ENCODE results near the gene SH3RF3. TPM values are rescaled to one million over a fixed set of nuclear protein-coding genes. Genes with fewer than 3 reads are reported as not detected.
A peak's percentile ranks its signal among the peaks of the same experiment; 100 is the strongest.

The SH3RF3 gene
- total and polyA plus RNA-seq, 4 experiments from 2014 or later = 0.26 to 2.2 (median 2.1) TPM; not detected in 1

GRCh38 chr2:109391243-109391642, 262.2 kb downstream of the SH3RF3 start:
- Histone ChIP-seq H3K27ac (ENCODE audit: low read depth, low read length) (no peak overlapping the region), H3K36me3 (ENCODE audit: insufficient read depth, low read length) (no peaks in the 10 kb centered on the region), H3K9me3 (ENCODE audit: control insufficient read depth in 1 of 2, low read length in 2 of 2) (no peaks in the 10 kb centered on the region), H3K4me1 (ENCODE audit: insufficient read depth, low read length) (no peaks in the 10 kb centered on the region), H3K27me3 (ENCODE audit: insufficient read depth, low read length) (no peaks in the 10 kb centered on the region), H3K4me3 (ENCODE audit: low read length in 2 of 2) (no peak overlapping the region)
- H3K27ac Mint-ChIP-seq = no peak overlapping the region
- DNase-seq = no peak
- intact Hi-C loops (cut with micrococcal nuclease) = no loop called here
- POLR2A ChIA-PET (ENCODE audit: partially characterized antibody) = no interaction called here
- H3K4me3 Mint-ChIP-seq = no peak overlapping the region
- H3K36me3 Mint-ChIP-seq = no peaks in the 10 kb centered on the region
- peaks cover 0 to 3% of the 10 kb centered on the region in 2 donors for H3K27me3 Mint-ChIP-seq
- no peaks in the 10 kb centered on the region for H3K4me1 Mint-ChIP-seq
- CTCF ChIA-PET (ENCODE audit: partially characterized antibody) = no interaction called here
- H3K9me3 Mint-ChIP-seq = peaks cover 0 to 2% (median 0%) of the 10 kb centered on the region in 8 donors

- no peaks in the 10 kb centered on the region for H3K9me3 ChIP-seq (ENCODE audit: control insufficient read depth in 1 of 2, low read length in 2 of 2)
- ChIA-PET CTCF (ENCODE audit: partially characterized antibody) (interaction anchor here (1.3 kb wide), 1 partner anchor 15 kb away, joined by 3 read pairs; no protein-coding TSS in a partner anchor), POLR2A (ENCODE audit: partially characterized antibody) (no interaction called here)
- H3K36me3 ChIP-seq (ENCODE audit: insufficient read depth, low read length) = no peaks in the 10 kb centered on the region
- H3K4me1 ChIP-seq (ENCODE audit: insufficient read depth, low read length) = no peaks in the 10 kb centered on the region
- Mint-ChIP-seq H3K36me3 (no peaks in the 10 kb centered on the region), H3K9me3 (peaks cover 0 to 2% (median 0%) of the 10 kb centered on the region in 8 donors), H3K4me3 (no peak overlapping the region), H3K27me3 (peaks cover 0 to 3% of the 10 kb centered on the region in 2 donors), H3K27ac (no peak overlapping the region), H3K4me1 (no peaks in the 10 kb centered on the region)
- no peak overlapping the region for H3K4me3 ChIP-seq (ENCODE audit: low read length in 2 of 2)
- H3K27ac ChIP-seq (ENCODE audit: low read depth, low read length) = no peak overlapping the region
- DNase-seq = no peak
- intact Hi-C loops (cut with micrococcal nuclease) = no loop called here
- no peaks in the 10 kb centered on the region for H3K27me3 ChIP-seq (ENCODE audit: insufficient read depth, low read length)
Measured at GRCh38 chr2:109392140-109392539, 263.1 kb downstream of the SH3RF3 start.

- H3K9me3 ChIP-seq (ENCODE audit: control insufficient read depth in 1 of 2, low read length in 2 of 2) = no peaks in the 10 kb centered on the region
- CTCF ChIA-PET (ENCODE audit: partially characterized antibody) = interaction anchor here (1.3 kb wide), 1 partner anchor 15 kb away, joined by 3 read pairs; no protein-coding TSS in a partner anchor
Measured at GRCh38 chr2:109392816-109393661, 264.0 kb downstream of the SH3RF3 start.

GRCh38 chr2:109393662-109393972, 264.6 kb downstream of the SH3RF3 start:
- DNase-seq = no peak
- Mint-ChIP-seq H3K27me3 (peaks cover 0 to 3% of the 10 kb centered on the region in 2 donors), H3K4me3 (no peak overlapping the region), H3K4me1 (peaks cover 0 to 2% (median 0%) of the 10 kb centered on the region in 4 donors), H3K27ac (no peak overlapping the region), H3K9me3 (peaks cover 0 to 2% (median 0%) of the 10 kb centered on the region in 8 donors), H3K36me3 (no peaks in the 10 kb centered on the region)
- H3K9me3 ChIP-seq (ENCODE audit: control insufficient read depth in 1 of 2, low read length in 2 of 2) = no peaks in the 10 kb centered on the region
- ChIA-PET POLR2A (ENCODE audit: partially characterized antibody) (no interaction called here), CTCF (ENCODE audit: partially characterized antibody) (no interaction called here)
- H3K36me3 ChIP-seq (ENCODE audit: insufficient read depth, low read length) = no peaks in the 10 kb centered on the region
- no peak overlapping the region for H3K4me3 ChIP-seq (ENCODE audit: low read length in 2 of 2)
- no peak overlapping the region for H3K27ac ChIP-seq (ENCODE audit: low read depth, low read length)
- H3K4me1 ChIP-seq (ENCODE audit: insufficient read depth, low read length) = no peaks in the 10 kb centered on the region
- intact Hi-C loops (cut with micrococcal nuclease) = no loop called here
- H3K27me3 ChIP-seq (ENCODE audit: insufficient read depth, low read length) = no peaks in the 10 kb centered on the region

More at GRCh38 chr2:109392816-109393661, 264.0 kb downstream of the SH3RF3 start:
- no peak for DNase-seq
- Histone ChIP-seq H3K27me3 (ENCODE audit: insufficient read depth, low read length) (no peaks in the 10 kb centered on the region), H3K4me3 (ENCODE audit: low read length in 2 of 2) (no peak overlapping the region), H3K4me1 (ENCODE audit: insufficient read depth, low read length) (no peaks in the 10 kb centered on the region), H3K27ac (ENCODE audit: low read depth, low read length) (no peak overlapping the region), H3K36me3 (ENCODE audit: insufficient read depth, low read length) (no peaks in the 10 kb centered on the region)
- no peak overlapping the region for H3K4me3 Mint-ChIP-seq
- peaks cover 0 to 3% of the 10 kb centered on the region in 2 donors for H3K27me3 Mint-ChIP-seq
- no peak overlapping the region for H3K27ac Mint-ChIP-seq
- no peaks in the 10 kb centered on the region for H3K36me3 Mint-ChIP-seq
- POLR2A ChIA-PET (ENCODE audit: partially characterized antibody) = no interaction called here
- H3K9me3 Mint-ChIP-seq = peaks cover 0 to 2% (median 0%) of the 10 kb centered on the region in 8 donors
- peaks cover 0 to 2% (median 0%) of the 10 kb centered on the region in 4 donors for H3K4me1 Mint-ChIP-seq
- intact Hi-C loops (cut with micrococcal nuclease) = no loop called here

DNA sequence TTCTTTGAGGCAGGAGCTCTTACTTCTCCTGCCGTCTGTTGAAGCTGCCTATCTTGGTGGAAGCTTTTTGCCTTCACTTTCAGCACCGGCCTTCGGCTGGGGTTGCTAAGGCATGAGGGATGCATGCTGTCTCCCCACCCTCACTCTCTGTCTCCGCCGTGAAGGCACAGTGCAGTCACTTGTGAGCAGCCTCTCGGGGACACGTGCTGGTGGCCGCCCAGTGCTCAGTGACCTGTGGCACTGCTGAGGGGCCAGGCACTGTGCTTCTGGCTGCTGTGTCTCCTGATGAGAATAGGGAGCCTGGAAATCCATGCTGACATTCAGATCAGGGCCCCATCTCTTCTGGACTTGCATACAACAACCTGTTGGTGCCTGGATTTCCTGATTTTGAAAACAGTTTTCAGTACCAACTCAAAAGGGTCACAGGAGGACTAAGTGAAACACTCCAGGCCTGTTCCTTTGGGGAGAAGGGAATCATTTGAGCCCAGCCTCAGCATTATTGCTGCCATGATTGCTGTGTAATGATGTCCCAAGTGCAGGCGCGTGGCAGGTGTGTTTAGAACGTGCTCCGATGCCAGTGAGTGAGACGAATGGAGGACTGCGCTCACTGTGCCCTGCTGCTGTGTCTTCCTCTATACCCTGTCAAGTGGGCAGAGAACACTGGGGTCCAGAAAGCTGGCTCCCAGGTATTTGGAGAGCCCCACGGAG, 266.6 kb downstream of the SH3RF3 start:
- peak overlapping the region in 1 of 7 donors; percentile 52 for H3K27ac Mint-ChIP-seq
- intact Hi-C loops (cut with micrococcal nuclease) = no loop called here

DNA sequence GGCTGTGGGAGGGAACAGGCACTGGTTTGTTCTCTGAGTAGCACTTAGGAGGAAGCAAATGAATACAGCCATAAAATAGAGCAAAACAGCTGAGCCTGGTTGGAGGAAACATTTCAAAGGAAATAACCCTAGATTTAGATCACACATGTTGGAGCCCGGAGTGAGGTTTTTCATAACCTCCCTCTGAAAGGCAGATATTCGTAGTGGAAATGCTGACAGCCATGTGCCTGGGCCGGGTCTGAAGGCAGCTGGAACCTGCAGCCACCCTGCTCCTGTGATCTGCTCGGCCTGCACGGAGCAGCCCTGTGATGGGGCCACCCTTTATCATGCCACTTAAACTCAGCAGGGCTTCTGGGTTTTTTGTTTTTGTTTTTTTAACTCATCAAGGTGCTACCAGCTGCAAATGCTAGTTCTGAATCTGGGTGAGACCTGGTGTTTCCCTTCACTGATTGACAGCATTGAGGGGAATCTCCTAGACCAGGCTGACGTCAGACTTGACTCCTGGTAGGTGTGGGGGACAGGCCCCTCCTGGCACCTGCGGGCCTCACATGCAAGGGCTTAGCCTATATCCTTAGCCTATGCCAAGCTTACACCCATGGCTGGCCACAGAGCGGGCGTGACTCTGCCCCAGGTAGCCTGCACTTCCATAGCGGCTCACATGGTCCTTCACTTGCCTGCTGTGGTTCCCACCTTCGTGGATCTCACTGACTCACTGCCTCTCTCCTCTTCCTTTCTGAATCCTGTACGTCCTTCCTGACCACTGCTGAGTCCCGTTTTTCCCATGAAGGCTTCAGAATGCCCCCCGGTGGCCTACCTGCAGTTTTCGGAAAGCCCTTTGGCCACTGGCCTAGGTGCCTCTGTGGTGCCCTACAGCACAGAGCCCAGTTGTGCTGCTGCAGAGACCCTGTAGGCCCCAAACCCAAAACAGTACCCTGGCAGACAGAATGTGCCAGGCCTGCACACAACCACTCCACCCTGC, 267.5 kb downstream of the SH3RF3 start:
- H3K4me1 Mint-ChIP-seq = peaks cover 0 to 4% (median 0%) of the 10 kb centered on the region in 4 donors
- intact Hi-C loops (cut with micrococcal nuclease) = no loop called here
- H3K4me3 ChIP-seq (ENCODE audit: low read length in 2 of 2) = no peak overlapping the region
- H3K36me3 Mint-ChIP-seq = no peaks in the 10 kb centered on the region
- H3K36me3 ChIP-seq (ENCODE audit: insufficient read depth, low read length) = no peaks in the 10 kb centered on the region
- ChIA-PET CTCF (ENCODE audit: partially characterized antibody) (no interaction called here), POLR2A (ENCODE audit: partially characterized antibody) (no interaction called here)
- peaks cover 0 to 7% of the 10 kb centered on the region in 2 donors for H3K27me3 Mint-ChIP-seq
- H3K9me3 Mint-ChIP-seq = peaks cover 0 to 2% (median 0%) of the 10 kb centered on the region in 8 donors
- H3K27ac Mint-ChIP-seq = peak overlapping the region in 1 of 7 donors; percentile 52
- H3K4me3 Mint-ChIP-seq = no peak overlapping the region
- no peaks in the 10 kb centered on the region for H3K4me1 ChIP-seq (ENCODE audit: insufficient read depth, low read length)
- H3K9me3 ChIP-seq (ENCODE audit: control insufficient read depth in 1 of 2, low read length in 2 of 2) = no peaks in the 10 kb centered on the region
- H3K27me3 ChIP-seq (ENCODE audit: insufficient read depth, low read length) = no peaks in the 10 kb centered on the region
- H3K27ac ChIP-seq (ENCODE audit: low read depth, low read length) = no peak overlapping the region
- no peak for DNase-seq

More for the DNA sequence above, 266.6 kb downstream of the SH3RF3 start:
- no peak overlapping the region for H3K27ac ChIP-seq (ENCODE audit: low read depth, low read length)
- no peak overlapping the region for H3K4me3 ChIP-seq (ENCODE audit: low read length in 2 of 2)
- no peaks in the 10 kb centered on the region for H3K27me3 ChIP-seq (ENCODE audit: insufficient read depth, low read length)
- no peak for DNase-seq
- H3K9me3 Mint-ChIP-seq = peaks cover 0 to 2% (median 0%) of the 10 kb centered on the region in 8 donors
- H3K36me3 Mint-ChIP-seq = no peaks in the 10 kb centered on the region
- CTCF ChIA-PET (ENCODE audit: partially characterized antibody) = no interaction called here
- peaks cover 0 to 7% of the 10 kb centered on the region in 2 donors for H3K27me3 Mint-ChIP-seq
- POLR2A ChIA-PET (ENCODE audit: partially characterized antibody) = no interaction called here
- no peaks in the 10 kb centered on the region for H3K4me1 ChIP-seq (ENCODE audit: insufficient read depth, low read length)
- no peak overlapping the region for H3K4me3 Mint-ChIP-seq
- no peaks in the 10 kb centered on the region for H3K9me3 ChIP-seq (ENCODE audit: control insufficient read depth in 1 of 2, low read length in 2 of 2)
- peaks cover 0 to 4% (median 0%) of the 10 kb centered on the region in 4 donors for H3K4me1 Mint-ChIP-seq
- no peaks in the 10 kb centered on the region for H3K36me3 ChIP-seq (ENCODE audit: insufficient read depth, low read length)
